ENCODE data around the gene DNAJA4. TPM values are rescaled to one million over a fixed set of nuclear protein-coding genes. Genes with fewer than 3 reads are reported as not detected.

Gene DNAJA4
- polyA plus RNA-seq, 1 experiment = 2.8 TPM

DNA sequence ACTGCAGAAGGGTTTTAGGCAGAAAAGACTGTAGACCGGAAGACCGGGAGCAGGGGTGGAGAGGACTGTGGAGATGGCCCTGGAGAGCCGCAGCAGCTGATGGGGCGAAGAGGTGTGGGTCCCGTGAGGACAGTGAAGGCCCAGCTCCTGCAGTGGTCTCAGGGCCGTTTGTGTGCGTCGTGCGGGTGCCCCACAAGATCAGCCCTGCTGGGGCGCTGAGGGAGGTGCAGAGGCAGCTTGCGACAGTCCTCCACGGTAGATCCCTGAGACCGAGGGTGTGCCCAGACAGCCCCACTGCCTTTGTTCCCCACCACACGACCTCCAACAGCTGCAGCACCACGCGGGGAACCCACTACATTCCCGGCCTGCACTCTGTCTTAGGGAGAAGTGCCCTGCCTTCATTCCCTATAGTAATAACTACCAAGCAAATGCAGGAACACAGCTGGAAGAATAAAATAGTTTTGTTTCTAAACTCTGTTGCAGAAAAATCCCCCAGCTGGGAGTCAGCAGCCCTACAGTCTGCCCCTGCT, 56.7 kb downstream of the DNAJA4 start:
- CTCF ChIA-PET = interaction anchor here (0.7 to 27.7 kb wide), 5 partner anchors 9 to 390 kb away, joined by 3 to 578 read pairs (median 3); no protein-coding TSS in a partner anchor
- POLR2A ChIA-PET = no interaction called here
- TF ChIP-seq, protein P1, sequence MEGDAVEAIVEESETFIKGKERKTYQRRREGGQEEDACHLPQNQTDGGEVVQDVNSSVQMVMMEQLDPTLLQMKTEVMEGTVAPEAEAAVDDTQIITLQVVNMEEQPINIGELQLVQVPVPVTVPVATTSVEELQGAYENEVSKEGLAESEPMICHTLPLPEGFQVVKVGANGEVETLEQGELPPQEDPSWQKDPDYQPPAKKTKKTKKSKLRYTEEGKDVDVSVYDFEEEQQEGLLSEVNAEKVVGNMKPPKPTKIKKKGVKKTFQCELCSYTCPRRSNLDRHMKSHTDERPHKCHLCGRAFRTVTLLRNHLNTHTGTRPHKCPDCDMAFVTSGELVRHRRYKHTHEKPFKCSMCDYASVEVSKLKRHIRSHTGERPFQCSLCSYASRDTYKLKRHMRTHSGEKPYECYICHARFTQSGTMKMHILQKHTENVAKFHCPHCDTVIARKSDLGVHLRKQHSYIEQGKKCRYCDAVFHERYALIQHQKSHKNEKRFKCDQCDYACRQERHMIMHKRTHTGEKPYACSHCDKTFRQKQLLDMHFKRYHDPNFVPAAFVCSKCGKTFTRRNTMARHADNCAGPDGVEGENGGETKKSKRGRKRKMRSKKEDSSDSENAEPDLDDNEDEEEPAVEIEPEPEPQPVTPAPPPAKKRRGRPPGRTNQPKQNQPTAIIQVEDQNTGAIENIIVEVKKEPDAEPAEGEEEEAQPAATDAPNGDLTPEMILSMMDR (IDR thresholded peaks at IDR 0.05; ENCODE audit: insufficient read depth, low read depth, low read length) = no peak
- H3K36me3 ChIP-seq (ENCODE audit: control insufficient read depth, insufficient read depth, low read length) = no peaks in the 10 kb centered on the region
- no peak overlapping the region for H3K4me3 ChIP-seq (ENCODE audit: low read depth, low read length)
- no peaks in the 10 kb centered on the region for H3K27me3 ChIP-seq (ENCODE audit: control insufficient read depth, insufficient read depth, low read length)
- no peak for DNase-seq (ENCODE audit: low read depth)

DNA sequence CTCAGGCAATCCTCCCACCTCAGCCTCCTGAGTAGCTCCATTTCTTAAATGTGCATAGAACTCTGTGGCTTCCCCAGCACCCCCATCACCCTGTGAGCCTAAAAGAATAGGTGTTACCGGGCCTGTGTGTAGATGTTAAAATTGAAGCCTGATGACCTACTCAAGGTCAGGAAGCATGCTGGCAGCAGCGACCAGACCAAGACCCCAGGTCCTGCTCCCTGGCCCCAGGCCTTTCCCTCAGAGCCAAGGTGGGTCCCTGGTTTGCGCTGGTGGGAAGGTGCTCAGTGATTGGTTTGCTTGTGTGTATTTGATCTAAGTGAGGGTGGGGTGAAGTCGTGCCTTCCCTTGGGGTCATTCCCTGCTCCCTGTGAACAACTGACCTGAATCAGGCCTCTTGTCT, 57.4 kb downstream of the DNAJA4 start:
- TF ChIP-seq, protein P1 (IDR thresholded peaks at IDR 0.05; ENCODE audit: insufficient read depth, low read depth, low read length) = no peak
- Histone ChIP-seq H3K27me3 (ENCODE audit: control insufficient read depth, insufficient read depth, low read length) (no peaks in the 10 kb centered on the region), H3K36me3 (ENCODE audit: control insufficient read depth, insufficient read depth, low read length) (no peaks in the 10 kb centered on the region), H3K4me3 (ENCODE audit: low read depth, low read length) (no peak overlapping the region)
- ChIA-PET CTCF (interaction anchor here (0.7 to 27.7 kb wide), 5 partner anchors 12 to 389 kb away, joined by 3 to 578 read pairs (median 3); no protein-coding TSS in a partner anchor), POLR2A (no interaction called here)
- DNase-seq (ENCODE audit: low read depth) = no peak

DNA sequence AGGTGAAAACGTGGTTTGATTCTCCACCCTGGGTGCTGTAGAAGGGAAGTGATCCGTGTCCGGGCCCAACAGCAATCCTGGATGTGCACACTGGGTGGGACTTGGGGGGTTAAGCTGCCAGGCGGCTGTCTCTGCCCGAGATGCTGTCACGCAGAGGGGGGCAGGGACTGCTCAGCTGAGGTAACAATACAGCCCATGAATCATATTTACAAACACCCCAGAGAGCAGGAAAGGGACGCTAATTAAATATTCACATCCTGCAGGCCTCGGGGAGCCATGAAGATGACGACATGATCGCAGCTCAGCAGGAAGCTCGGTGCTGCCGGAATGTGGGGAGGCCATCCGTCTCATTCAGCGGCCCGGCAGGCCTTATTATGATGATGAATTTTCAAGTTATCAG, 57.9 kb downstream of the DNAJA4 start:
- CTCF ChIA-PET = interaction anchor here (1.3 to 27.7 kb wide), 2 partner anchors 67 to 92 kb away, joined by 3 to 578 read pairs; no protein-coding TSS in a partner anchor
- H3K4me3 ChIP-seq (ENCODE audit: low read depth, low read length) = no peak overlapping the region
- POLR2A ChIA-PET = no interaction called here
- no peaks in the 10 kb centered on the region for H3K36me3 ChIP-seq (ENCODE audit: control insufficient read depth, insufficient read depth, low read length)
- DNase-seq (ENCODE audit: low read depth) = no peak
- no peaks in the 10 kb centered on the region for H3K27me3 ChIP-seq (ENCODE audit: control insufficient read depth, insufficient read depth, low read length)
- TF ChIP-seq, protein P1 (IDR thresholded peaks at IDR 0.05; ENCODE audit: insufficient read depth, low read depth, low read length) = no peak

DNA sequence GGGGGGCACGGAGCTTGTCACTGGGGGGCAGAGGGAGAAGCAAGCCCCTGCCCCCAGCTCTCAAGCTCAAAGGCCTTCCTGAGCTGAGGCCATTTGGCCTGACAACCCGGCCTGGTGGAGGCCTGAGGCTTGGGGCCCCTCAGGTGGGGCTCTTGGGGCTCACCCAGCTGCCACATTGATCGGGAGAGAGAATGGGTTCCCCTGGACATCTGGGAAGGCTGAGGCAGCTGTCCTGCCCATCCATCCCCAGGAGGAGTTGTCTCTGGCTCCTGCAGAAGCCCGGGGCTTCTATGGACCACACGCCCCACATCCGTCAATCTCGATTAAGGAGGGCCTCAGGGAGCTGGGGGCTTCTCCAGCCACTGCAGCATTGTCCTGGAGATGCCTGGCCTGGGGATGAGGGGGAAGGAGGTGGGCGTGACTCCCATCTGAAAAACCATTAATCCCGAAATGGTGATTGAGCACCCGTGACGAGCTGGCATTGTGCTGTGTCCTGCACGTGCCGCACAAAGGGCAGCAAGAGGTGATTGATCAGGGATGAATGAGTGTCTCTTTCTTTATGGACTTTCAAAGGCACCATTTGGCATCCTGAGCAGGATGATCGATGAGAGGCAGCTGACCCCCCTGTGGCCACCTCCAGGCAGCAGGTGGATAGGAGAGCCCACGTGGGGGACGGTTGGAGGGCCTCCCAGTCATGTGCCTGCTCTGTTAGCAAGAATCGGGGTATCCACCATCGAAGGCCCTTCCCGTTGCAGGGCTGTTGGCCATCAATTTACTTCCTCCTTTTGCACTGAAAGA, 58.6 kb downstream of the DNAJA4 start:
- no peak for DNase-seq (ENCODE audit: low read depth)
- TF ChIP-seq, protein P1 (IDR thresholded peaks at IDR 0.05; ENCODE audit: insufficient read depth, low read depth, low read length) = no peak
- Histone ChIP-seq H3K27me3 (ENCODE audit: control insufficient read depth, insufficient read depth, low read length) (no peaks in the 10 kb centered on the region), H3K4me3 (ENCODE audit: low read depth, low read length) (no peak overlapping the region), H3K36me3 (ENCODE audit: control insufficient read depth, insufficient read depth, low read length) (no peaks in the 10 kb centered on the region)
- CTCF ChIA-PET = interaction anchor here (0.5 to 27.7 kb wide), 4 partner anchors 14 to 91 kb away, joined by 3 to 578 read pairs (median 3); no protein-coding TSS in a partner anchor
- POLR2A ChIA-PET = no interaction called here

DNA sequence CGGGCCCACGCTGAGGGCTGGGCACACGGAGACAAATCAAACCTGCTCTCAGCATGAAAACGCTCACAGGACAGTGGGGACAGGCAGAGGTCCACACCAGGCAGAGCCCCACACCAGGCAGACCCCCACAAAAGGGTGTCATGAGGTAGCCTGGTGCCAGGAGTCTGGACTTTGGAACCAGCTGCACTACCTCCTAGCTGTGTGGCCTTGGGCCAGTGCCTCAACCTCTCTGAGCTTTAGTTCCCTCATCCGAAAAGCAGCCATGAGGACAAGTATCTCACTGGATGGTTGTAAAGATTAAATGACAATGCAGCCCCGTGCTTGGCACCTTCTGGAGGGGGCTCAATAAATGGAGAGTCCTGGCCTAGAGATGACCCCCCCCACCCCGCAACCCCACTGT, 59.3 kb downstream of the DNAJA4 start:
- CTCF ChIA-PET = interaction anchor here (1.0 to 27.7 kb wide), 2 partner anchors 15 to 90 kb away, joined by 3 to 578 read pairs; no protein-coding TSS in a partner anchor
- POLR2A ChIA-PET = no interaction called here
- TF ChIP-seq, protein P1 (IDR thresholded peaks at IDR 0.05; ENCODE audit: insufficient read depth, low read depth, low read length) = no peak
- Histone ChIP-seq H3K36me3 (ENCODE audit: control insufficient read depth, insufficient read depth, low read length) (no peaks in the 10 kb centered on the region), H3K27me3 (ENCODE audit: control insufficient read depth, insufficient read depth, low read length) (no peaks in the 10 kb centered on the region), H3K4me3 (ENCODE audit: low read depth, low read length) (no peak overlapping the region)
- DNase-seq (ENCODE audit: low read depth) = no peak
